GM21367 (cell line): ENCODE measurements around the gene NKAP.
"Not testable (repeated sequence)": the region's sequence is repeated elsewhere in the genome, so short reads cannot be mapped to it uniquely, and the experiment has no call there.

ENCODE experiments used
- ATAC-seq: cut with Tn5 transposase; IDR thresholded peaks from one replicate; pipeline ENCODE4 v1.9.1; 2021; ENCODE audit not compliant: unreplicated experiment

The NKAP gene

DNA sequence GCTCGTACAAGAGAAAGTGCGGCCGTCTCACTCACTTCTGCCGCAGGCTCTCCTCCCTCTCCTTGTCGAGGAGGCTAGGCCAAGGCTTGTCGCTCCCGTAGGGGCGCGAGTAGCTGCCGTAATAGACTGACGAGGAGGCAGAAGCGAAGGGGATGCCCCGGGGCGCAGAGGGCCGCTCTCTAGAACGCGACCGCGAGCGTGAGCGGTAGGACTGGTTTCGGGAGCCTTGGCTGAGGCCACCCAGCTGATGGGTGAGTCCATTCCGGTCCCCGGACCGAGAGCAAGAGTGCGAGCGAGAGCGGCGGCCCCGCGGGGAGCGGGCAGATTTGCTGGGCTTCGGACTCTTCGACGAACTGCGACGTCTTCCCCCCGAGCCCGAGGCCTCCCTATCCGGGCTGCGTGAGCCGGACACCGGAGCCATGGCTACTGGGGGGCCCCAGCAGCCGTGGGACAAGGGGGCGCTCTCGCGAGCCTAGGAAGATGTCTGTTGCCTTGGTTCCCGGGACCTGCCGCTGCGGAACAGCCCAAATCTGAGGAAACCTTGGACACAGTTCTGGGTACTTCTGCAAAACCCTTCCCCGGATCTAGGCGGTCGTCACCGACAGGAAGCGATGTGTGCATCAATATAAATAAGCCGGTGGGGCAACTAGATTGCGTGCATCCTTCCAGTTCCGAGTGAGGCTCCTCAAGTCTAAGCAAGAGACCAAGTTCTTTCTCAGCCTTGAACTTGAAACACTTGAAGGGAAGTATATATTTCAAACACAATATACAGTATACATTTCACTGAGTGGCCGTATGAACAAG is at the start of gene NKAP:
Gene NKAP (minus strand): TSS at position 567 of the 804 bp plus-strand sequence. CDS start 146 bp downstream, at position 421.
- ATAC-seq, result peak; percentile 78

GRCh38 chrX:119991005-119991787 is 47.6 kb upstream of the NKAP start:
- no peak for ATAC-seq

- ATAC-seq, result no peak
Measured at GRCh38 chrX:119990556-119991004, 47.0 kb upstream of the NKAP start.

DNA sequence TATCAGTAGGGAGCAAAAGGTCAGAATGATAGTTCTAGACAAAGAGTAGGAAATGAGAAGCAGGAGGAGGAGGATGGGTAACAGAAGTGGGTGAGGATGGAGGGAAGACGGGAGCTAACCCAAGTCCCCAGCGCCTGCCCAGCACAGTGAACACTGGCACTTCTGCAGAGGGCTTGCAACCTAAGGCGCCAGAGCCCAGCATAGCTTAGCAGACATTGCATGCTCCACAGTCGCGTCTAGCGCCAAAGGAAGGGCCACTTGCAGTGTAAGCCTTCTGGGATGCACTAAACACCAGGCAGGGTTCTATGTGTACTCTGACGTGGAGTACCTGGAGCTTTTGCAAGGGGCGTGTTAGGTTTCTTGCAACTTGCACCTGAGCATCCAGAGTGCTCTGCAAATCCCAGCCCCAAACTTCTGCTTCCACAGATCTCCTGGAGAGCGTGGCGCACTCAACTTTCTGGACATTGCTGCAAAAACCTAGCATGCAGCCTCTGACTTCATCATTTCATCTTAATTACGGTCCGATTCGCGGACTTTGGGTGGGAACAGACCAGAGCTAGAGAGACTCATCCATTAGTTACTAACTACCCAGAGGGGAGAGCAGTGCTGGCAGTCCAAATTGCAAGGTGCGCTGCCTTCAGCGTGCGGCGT is 46.5 kb upstream of the NKAP start:
- ATAC-seq, result no peak

GRCh38 chrX:119986203-119986602 is 42.7 kb upstream of the NKAP start:
- ATAC-seq, result no peak

DNA sequence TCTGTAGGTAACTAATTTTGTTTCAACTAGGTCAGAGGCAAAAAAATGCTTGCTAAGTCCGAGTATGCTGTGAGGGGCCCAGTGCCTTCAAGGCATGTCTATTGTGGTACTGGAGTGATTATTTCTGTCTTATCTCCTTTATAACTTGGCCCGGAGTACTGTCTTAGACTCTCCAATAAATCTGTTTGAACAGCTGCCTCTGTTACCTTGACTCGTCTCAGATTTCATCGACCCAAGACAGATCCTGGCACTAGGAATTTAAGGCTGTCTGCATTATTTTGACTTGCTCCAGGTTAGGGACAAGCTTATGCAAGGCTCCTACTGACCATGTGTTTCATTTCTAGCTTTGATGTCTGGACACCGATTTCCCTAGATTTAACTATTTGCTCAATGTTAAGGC is 41.1 kb upstream of the NKAP start:
- ATAC-seq, result no peak

GRCh38 chrX:119983494-119983893 is 39.9 kb upstream of the NKAP start:
- no peak for ATAC-seq

- ATAC-seq, result no peak
Measured at GRCh38 chrX:119982145-119982544, 38.6 kb upstream of the NKAP start.

DNA sequence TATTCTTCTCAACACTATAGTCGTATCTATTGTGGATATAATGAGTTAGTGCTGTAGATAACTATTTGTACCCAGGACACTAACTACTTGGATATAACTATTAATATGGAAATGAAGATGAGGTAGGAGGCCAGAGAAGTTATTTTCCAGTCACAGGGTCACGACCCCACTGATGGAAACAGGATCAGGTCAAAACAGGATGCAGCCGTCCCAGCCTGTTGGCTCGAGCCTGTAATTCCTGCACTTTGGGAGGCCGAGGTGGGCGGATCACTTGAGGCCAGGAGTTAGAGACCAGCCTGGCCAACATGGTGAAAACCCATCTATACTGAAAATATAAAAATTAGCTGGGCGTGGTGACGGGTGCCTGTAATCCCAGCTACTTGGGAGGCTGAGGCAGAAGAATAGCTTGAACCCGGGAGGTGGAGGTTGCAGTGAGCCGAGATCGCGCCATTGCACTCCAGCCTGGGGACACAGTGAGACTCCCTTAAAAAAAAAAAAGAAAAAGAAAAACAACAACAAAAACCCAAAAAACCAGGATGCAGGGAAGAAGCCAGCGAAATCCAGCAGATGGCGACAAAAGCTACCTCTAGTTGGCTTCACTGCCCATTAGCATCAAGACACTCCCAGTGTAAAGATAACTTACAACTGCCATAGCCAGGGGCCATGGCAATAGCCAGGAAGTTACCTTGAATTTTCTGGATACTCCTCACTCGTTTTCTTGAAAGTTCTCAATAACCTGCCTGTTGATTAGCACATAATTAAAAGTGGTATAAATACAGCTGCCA is 37.9 kb upstream of the NKAP start:
- no peak for ATAC-seq

DNA sequence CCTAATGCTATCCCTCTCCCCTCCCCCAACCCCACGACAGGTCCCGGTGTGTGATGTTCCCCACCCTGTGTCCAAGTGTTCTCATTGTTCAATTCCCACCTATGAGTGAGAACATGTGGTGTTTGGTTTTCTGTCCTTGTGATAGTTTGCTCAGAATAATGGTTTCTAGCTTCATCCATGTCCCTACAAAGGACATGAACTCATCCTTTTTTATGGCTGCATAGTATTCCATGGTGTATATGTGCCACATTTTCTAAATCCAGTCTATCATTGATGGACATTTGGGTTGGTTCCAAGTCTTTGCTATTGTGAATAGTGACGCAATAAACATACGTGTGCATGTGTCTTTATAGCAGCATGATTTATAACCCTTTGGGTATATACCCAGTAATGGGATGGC is 33.6 kb upstream of the NKAP start:
- ATAC-seq, result not testable (repeated sequence)

- no peak for ATAC-seq
Measured at GRCh38 chrX:119971184-119971583, 27.6 kb upstream of the NKAP start.

DNA sequence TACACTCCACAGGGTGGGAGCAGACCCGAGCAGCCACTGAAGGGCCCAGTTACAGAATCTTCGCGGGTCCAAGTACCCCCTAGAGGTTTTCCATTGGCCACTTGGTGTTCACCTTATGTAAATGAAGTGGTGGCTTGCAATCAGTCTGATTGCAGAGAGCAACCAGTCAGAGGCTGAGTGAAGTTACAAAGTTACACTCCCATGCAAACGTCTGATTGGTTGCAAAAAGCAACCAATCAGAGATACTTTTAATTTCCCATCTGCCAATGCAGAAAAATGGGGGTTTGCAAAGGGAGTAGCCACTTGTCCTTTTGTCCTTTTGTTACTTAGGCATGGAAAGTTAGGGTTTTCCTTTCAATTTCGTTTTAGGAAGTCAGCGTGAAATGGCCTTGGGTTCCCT is 27.0 kb upstream of the NKAP start:
- ATAC-seq, result no peak

DNA sequence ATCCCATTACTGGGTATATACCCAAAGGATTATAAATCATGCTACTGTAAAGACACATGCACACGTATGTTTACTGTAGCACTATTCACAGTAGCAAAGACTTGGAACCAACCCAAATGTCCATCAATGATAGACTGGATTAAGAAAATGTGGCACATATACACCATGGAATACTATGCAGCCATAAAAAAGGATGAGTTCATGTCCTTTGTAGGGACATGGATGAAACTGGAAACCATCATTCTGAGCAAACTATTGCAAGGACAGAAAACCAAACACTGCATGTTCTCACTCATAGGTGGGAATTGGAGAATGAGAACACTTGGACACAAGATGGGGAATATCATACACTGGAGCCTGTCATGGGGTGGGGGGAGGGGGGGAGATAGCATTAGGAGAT is 23.3 kb upstream of the NKAP start:
- not testable (repeated sequence) for ATAC-seq

DNA sequence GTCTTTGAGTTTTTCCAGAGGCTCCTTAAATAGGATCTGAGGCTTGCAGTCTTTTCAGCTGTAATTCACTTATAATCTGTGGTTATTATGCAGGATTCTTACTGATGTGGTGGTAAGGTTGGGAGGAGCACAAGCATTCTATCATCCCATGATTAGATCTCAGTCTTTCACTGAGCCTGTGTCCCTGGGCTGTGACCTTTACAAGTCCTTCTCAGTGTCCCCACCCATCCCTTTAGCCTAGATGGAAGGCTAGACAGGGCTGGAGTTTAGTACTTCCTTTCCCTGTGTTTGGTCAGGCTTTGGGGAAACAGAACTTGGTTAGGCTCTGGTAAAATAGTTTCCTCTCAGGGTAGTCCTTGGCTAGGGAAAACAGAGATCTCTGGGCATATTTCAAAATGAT is 17.1 kb upstream of the NKAP start:
- no peak for ATAC-seq

DNA sequence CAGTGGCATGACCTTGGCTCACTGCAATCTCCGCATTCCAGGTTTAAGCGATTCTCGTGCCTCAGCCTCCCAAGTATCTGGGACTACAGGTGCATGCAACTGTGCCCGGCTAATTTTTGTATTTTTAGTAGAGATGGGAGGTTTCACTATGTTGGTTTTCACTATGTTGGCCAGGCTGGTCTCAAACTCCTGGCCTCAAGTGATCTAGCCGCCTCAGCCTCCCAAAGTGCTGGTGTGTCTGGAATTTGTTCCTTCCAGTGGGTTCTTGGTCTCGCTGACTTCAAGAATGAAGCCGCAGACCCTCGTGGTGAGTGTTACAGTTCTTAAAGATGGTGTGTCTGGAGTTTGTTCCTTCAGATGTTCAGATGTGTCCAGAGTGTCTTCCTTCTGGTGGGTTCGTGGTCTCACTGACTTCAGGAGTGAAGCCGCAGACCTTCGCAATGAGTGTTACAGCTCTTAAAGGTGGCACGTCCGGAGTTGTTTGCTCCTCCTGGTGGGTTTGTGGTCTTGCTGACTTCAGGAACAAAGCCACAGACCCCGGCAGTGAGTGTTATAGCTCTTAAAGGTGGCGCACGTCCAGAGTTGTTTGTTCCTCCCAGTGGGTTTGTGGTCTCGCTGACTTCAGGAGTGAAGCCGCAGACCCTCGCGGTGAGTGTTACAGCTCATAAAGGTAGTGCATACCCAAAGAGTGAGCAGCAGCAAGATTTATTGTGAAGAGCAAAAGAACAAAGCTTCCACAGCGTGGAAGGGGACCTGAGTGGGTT is 12.4 kb upstream of the NKAP start:
- not testable (repeated sequence) for ATAC-seq

- ATAC-seq, result no peak
Measured at GRCh38 chrX:119954374-119954773, 10.8 kb upstream of the NKAP start.

DNA sequence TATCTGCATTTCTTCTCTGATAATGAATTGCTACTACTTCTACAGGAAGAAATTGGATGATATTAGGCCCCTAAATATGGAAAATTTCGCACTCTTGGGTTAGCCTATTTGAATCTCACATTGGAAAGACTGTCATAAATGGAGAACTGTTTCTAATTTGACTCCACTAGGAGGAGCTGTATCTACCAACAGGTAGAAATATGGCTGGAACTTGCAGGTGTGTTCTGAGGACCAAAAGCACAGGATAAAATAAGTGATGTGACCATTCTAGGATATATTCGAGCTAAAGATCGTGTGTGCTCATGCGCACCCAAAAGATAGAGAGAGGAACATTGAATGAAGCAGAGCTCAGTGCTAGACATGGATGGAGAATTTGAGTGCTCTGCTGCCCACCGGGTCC is 4.8 kb upstream of the NKAP start:
- ATAC-seq, result no peak

- ATAC-seq, result no peak
Measured at GRCh38 chrX:119945481-119945880, 1.9 kb upstream of the NKAP start.

DNA sequence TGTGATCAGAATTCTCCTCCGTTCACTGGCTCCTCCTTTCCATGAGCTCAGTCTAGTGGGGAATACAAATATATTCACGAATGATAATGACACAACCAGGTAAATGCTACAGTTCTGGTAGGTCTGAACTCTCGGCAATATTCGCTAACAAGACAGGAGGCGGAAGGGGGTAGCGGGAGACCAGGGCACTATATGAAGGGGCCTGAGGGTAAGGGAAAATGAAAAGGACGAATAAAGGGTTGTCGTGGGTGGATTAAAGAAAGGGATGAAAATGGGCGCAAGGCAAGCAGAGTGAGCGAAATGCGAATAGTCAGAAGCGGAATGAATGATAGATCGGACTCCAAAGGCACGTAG is 743 bp downstream of the NKAP start:
- ATAC-seq, result peak; percentile 13

DNA sequence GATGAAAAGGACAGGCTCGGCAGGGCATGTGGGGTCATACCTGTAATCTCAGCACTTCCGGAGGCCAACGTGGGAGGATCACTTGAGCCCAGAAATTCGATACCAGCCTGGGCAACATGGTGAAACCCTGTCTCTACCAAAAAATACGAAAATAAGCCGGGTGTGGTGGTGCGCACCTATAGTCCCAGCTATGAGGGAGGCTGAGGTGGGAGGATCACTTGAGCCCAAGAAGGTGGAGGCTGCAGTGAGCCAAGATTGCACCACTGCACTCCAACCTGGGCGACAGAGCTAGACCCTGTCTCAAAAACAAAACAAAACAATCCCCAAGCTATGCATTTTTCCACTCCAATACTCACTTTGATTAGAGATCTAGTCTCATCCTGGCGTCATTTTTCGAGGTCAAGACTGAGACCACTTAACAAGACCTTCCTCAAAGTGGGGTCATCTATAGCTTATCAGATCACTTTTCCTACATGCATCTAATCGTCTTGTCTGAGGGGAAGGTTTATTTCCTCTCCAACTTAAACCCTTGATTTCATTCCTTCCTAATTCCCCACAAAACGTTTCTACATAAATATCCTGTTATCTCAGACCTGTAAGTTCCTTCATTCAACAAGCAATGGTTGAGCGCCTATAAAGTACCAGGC is 1.3 kb downstream of the NKAP start:
- no peak for ATAC-seq
